Left lung (tissue), 10 donors: Measurements from ENCODE around the gene CAMTA1. TPM values are rescaled to one million over a fixed set of nuclear protein-coding genes. Genes with fewer than 3 reads are reported as not detected.

ENCODE experiments used
- ATAC-seq: fragments of 200-7000 bp; cut with Tn5 transposase; one replicate; pipeline ENCODE4 v1.9.1; 2020; ENCODE audit warnings: moderate library complexity
- DNase-seq, 4 donors: peaks; one replicate each; pipeline ENCODE4 v3.0.0-alpha.2; 2013 to 2020
- H3K27ac ChIP-seq, 2 donors: fragments of 200-600 bp; sonication (generic) in 1 of 2; one replicate each; pipeline versions ENCODE4 v1.5.0 to v1.8.0; 2020 to 2021
- H3K27me3 ChIP-seq, 2 donors: fragments of 200-600 bp; sonication (generic) in 1 of 2; one replicate each; pipeline versions ENCODE4 v1.5.0 to v1.8.0; 2020 to 2021
- H3K36me3 ChIP-seq, 2 donors: fragments of 200-600 bp; sonication (generic) in 1 of 2; one replicate each; pipeline versions ENCODE4 v1.5.0 to v1.8.0; 2020 to 2021
- H3K4me1 ChIP-seq, 2 donors: fragments of 200-600 bp; one replicate each; pipeline ENCODE4 v1.8.0; 2021
- H3K4me3 ChIP-seq, 2 donors: fragments of 200-600 bp; sonication (generic) in 1 of 2; one replicate each; pipeline versions ENCODE4 v1.5.0 to v1.8.0; 2020 to 2021; ENCODE audit warnings: mild to moderate bottlenecking in 1 of 2
- H3K9me3 ChIP-seq, 2 donors: fragments of 200-600 bp; sonication (generic) in 1 of 2; one replicate each; pipeline versions ENCODE4 v1.5.0 to v1.8.0; 2020 to 2021
- CTCF ChIP-seq, 2 donors: fragments of 200-600 bp; sonication (generic) in 1 of 2; IDR thresholded peaks; one replicate each; pipeline versions ENCODE4 v1.5.0 to v1.8.0; 2021; ENCODE audit warnings: antibody characterized with exemption in 2 of 2
- intact Hi-C, 2 donors: fragments of 100-400 bp; cut with DNase I; formaldehyde crosslinking; loops; one replicate each; pipeline versions ENCODE4 v1.11.2 to v1.14.2; 2022
- polyA plus RNA-seq, 6 donors: library from polyadenylated mRNA; unstranded; fragments of 120-200 nt; gene quantifications; one replicate each; pipeline ENCODE4 v1.2.1, GENCODE V29; 2013; ENCODE audit not compliant: insufficient read length in 6 of 6
- total RNA-seq, 2 donors: library from RNA; stranded (reverse); fragmentation: NEBNext Ultra II Directional; extraction: Animal tissue kit (Norgen Biotek cat#: 25700); gene quantifications; one replicate each; pipeline ENCODE4 v1.2.1, GENCODE V29; 2021
- donor health status: DM: no; HTN: yes; CAD: no.
- donor health status: DM: no; HTN: no; CAD: no.

CAMTA1 gene
- total and polyA plus RNA-seq, 8 donors: 42.7 to 69.1 (median 49.4) TPM

GRCh38 chr1:7011826-7012225 is 226.6 kb downstream of the CAMTA1 start:
- Histone ChIP-seq H3K9me3 (no peaks in the 10 kb centered on the region), H3K27me3 (no peaks in the 10 kb centered on the region), H3K4me1 (no peaks in the 10 kb centered on the region), H3K27ac (no peak overlapping the region), H3K4me3 (no peak overlapping the region), H3K36me3 (no peaks in the 10 kb centered on the region)
- no peak for ATAC-seq
- no peak for TF ChIP-seq CTCF (IDR thresholded peaks at IDR 0.05)
- DNase-seq: no peak
- intact Hi-C loops: no loop called here

- H3K4me3 ChIP-seq: no peak overlapping the region
- DNase-seq (no peak), ATAC-seq (no peak)
- H3K9me3 ChIP-seq: no peaks in the 10 kb centered on the region
- H3K27ac ChIP-seq: no peak overlapping the region
- H3K27me3 ChIP-seq: no peaks in the 10 kb centered on the region
- intact Hi-C loops: no loop called here
- no peaks in the 10 kb centered on the region for H3K4me1 ChIP-seq
- TF ChIP-seq CTCF (IDR thresholded peaks at IDR 0.05): no peak
- no peaks in the 10 kb centered on the region for H3K36me3 ChIP-seq
These were observed 227.2 kb downstream of the CAMTA1 start for GRCh38 chr1:7012461-7012924.

GRCh38 chr1:7013833-7014639 is 228.8 kb downstream of the CAMTA1 start:
- no peak for TF ChIP-seq CTCF (IDR thresholded peaks at IDR 0.05)
- ATAC-seq: no peak
- Histone ChIP-seq H3K4me1 (no peaks in the 10 kb centered on the region), H3K4me3 (no peak overlapping the region), H3K9me3 (no peaks in the 10 kb centered on the region), H3K27ac (no peak overlapping the region), H3K27me3 (no peaks in the 10 kb centered on the region), H3K36me3 (no peaks in the 10 kb centered on the region)
- intact Hi-C loops: no loop called here
- no peak for DNase-seq

- Histone ChIP-seq H3K27me3 (no peaks in the 10 kb centered on the region), H3K4me3 (no peak overlapping the region), H3K27ac (no peak overlapping the region), H3K9me3 (no peaks in the 10 kb centered on the region), H3K4me1 (no peaks in the 10 kb centered on the region), H3K36me3 (no peaks in the 10 kb centered on the region)
- DNase-seq (no peak), ATAC-seq (no peak)
- TF ChIP-seq CTCF (IDR thresholded peaks at IDR 0.05): no peak
- intact Hi-C loops: no loop called here
These were observed 229.3 kb downstream of the CAMTA1 start for GRCh38 chr1:7014640-7014930.

GRCh38 chr1:7015022-7015421 is 229.8 kb downstream of the CAMTA1 start:
- no peak for TF ChIP-seq CTCF (IDR thresholded peaks at IDR 0.05)
- no peaks in the 10 kb centered on the region for H3K9me3 ChIP-seq
- H3K27me3 ChIP-seq: no peaks in the 10 kb centered on the region
- no peaks in the 10 kb centered on the region for H3K36me3 ChIP-seq
- intact Hi-C loops: no loop called here
- no peaks in the 10 kb centered on the region for H3K4me1 ChIP-seq
- H3K4me3 ChIP-seq: no peak overlapping the region
- no peak overlapping the region for H3K27ac ChIP-seq
- DNase-seq (no peak), ATAC-seq (no peak)
